Tibial nerve (tissue), 4 donors: Measurements from ENCODE around the gene KAT6B. TPM values are rescaled to one million over a fixed set of nuclear protein-coding genes. Genes with fewer than 3 reads are reported as not detected.

Source experiments
- DNase-seq, 2 donors: peaks; one replicate each; pipeline ENCODE4 v3.0.0-alpha.2; 2019; ENCODE audit warnings: low spot score in 2 of 2
- H3K27ac ChIP-seq, 4 donors: fragments of 200-600 bp; sonication (generic) in 3 of 4; one replicate each; pipeline ENCODE4 v1.5.1; 2017 to 2019; ENCODE audit warnings: mild to moderate bottlenecking in 1 of 4
- H3K27me3 ChIP-seq, 2 donors: fragments of 200-600 bp; sonication (generic) in 1 of 2; one replicate each; pipeline versions ENCODE4 v1.5.1 to v1.6.0; 2017 to 2019
- H3K36me3 ChIP-seq, 3 donors: fragments of 200-600 bp; sonication (generic); one replicate each; pipeline ENCODE4 v1.5.1; 2018 to 2019
- H3K4me1 ChIP-seq, 4 donors: fragments of 200-600 bp; sonication (generic) in 3 of 4; one replicate each; pipeline ENCODE4 v1.5.1; 2017 to 2019
- H3K4me3 ChIP-seq, 4 donors: fragments of 200-600 bp; sonication (generic) in 3 of 4; one replicate each; pipeline ENCODE4 v1.5.1; 2017 to 2019; ENCODE audit warnings: mild to moderate bottlenecking in 1 of 4, moderate library complexity in 1 of 4
- H3K9me3 ChIP-seq, 4 donors: fragments of 200-600 bp; sonication (generic) in 3 of 4; one replicate each; pipeline ENCODE4 v1.5.1; 2017 to 2019
- CTCF ChIP-seq, 5 experiments: fragments of 200-600 bp in 3 of 5; fragments of 450-650 bp in 2 of 5; sonication (generic) in 3 of 5; IDR thresholded peaks; one replicate each; pipeline ENCODE4 v1.5.1; 2016 to 2019; ENCODE audit warnings: antibody characterized with exemption in 5 of 5, mild to moderate bottlenecking in 3 of 5, moderate library complexity in 2 of 5
- EP300 ChIP-seq, 2 donors: sonication (generic); formaldehyde crosslinking; IDR thresholded peaks; one replicate each; pipeline ENCODE4 v1.6.1; 2017; ENCODE audit warnings: antibody characterized with exemption in 2 of 2, mild to moderate bottlenecking in 1 of 2
- POLR2A ChIP-seq, 2 donors: fragments of 450-650 bp; IDR thresholded peaks; one replicate each; pipeline ENCODE4 v1.6.1; 2017; ENCODE audit warnings: antibody characterized with exemption in 2 of 2, mild to moderate bottlenecking in 2 of 2, moderate library complexity in 2 of 2
- WGBS, 2 donors: methylation state at CpG; one replicate each; pipeline ENCODE4 v1.1.5; 2018; 5-methylcytosine and 5-hydroxymethylcytosine counted together
- total RNA-seq, 4 donors: library from RNA; depleted of rRNA; stranded (reverse); fragments of >200 nt; gene quantifications; one replicate each; pipeline ENCODE4 v1.1.0, GENCODE V29; 2016

KAT6B gene
- total RNA-seq, 4 donors from 2014 or later, result 42.3 to 59.7 (median 45.6) TPM

GRCh38 chr10:74877898-74878297 is 51.5 kb downstream of the KAT6B start:
- no peak overlapping the region for H3K4me3 ChIP-seq
- H3K27ac ChIP-seq, result no peak overlapping the region
- H3K9me3 ChIP-seq, result no peaks in the 10 kb centered on the region
- TF ChIP-seq CTCF (IDR thresholded peaks at IDR 0.05) (no peak), POLR2A (IDR thresholded peaks at IDR 0.05) (no peak), EP300 (IDR thresholded peaks at IDR 0.05) (no peak)
- H3K4me1 ChIP-seq, result peaks cover 0 to 52% (median 4%) of the 10 kb centered on the region in 4 donors
- no peaks in the 10 kb centered on the region for H3K27me3 ChIP-seq
- DNase-seq, result no peak
- H3K36me3 ChIP-seq, result no peaks in the 10 kb centered on the region

GRCh38 chr10:74880041-74880440 is 53.6 kb downstream of the KAT6B start:
- 97 to 98% methylated on average over 3 of the region's 3 CpGs for WGBS, 2 donors
- no peaks in the 10 kb centered on the region for H3K36me3 ChIP-seq
- DNase-seq, result no peak

GRCh38 chr10:74881253-74881884 is 55.0 kb downstream of the KAT6B start:
- no peaks in the 10 kb centered on the region for H3K9me3 ChIP-seq
- TF ChIP-seq CTCF (IDR thresholded peaks at IDR 0.05) (no peak), EP300 (IDR thresholded peaks at IDR 0.05) (no peak), POLR2A (IDR thresholded peaks at IDR 0.05) (no peak)
- no peak overlapping the region for H3K27ac ChIP-seq
- no peaks in the 10 kb centered on the region for H3K27me3 ChIP-seq
- no peak for DNase-seq
- H3K4me1 ChIP-seq, result peaks cover 0 to 37% (median 4%) of the 10 kb centered on the region in 4 donors
- 86 to 90% methylated on average over 7 of the region's 7 CpGs for WGBS, 2 donors
- H3K36me3 ChIP-seq, result no peaks in the 10 kb centered on the region
- no peak overlapping the region for H3K4me3 ChIP-seq

More at GRCh38 chr10:74880041-74880440, 53.6 kb downstream of the KAT6B start:
- Histone ChIP-seq H3K27ac (no peak overlapping the region), H3K4me1 (peaks cover 0 to 47% (median 4%) of the 10 kb centered on the region in 4 donors), H3K9me3 (no peaks in the 10 kb centered on the region), H3K27me3 (no peaks in the 10 kb centered on the region), H3K4me3 (no peak overlapping the region)
- TF ChIP-seq POLR2A (IDR thresholded peaks at IDR 0.05) (no peak), CTCF (IDR thresholded peaks at IDR 0.05) (no peak), EP300 (IDR thresholded peaks at IDR 0.05) (no peak)

- no peak overlapping the region for H3K27ac ChIP-seq
- H3K4me3 ChIP-seq, result no peak overlapping the region
- no peaks in the 10 kb centered on the region for H3K9me3 ChIP-seq
- no peak for TF ChIP-seq CTCF (IDR thresholded peaks at IDR 0.05)
- TF ChIP-seq POLR2A (IDR thresholded peaks at IDR 0.05), result no peak
- TF ChIP-seq EP300 (IDR thresholded peaks at IDR 0.05), result no peak
- H3K27me3 ChIP-seq, result no peaks in the 10 kb centered on the region
- 43 to 45% methylated on average over 1 of the region's 1 CpG for WGBS, 2 donors
- no peak for DNase-seq
- H3K4me1 ChIP-seq, result peaks cover 0 to 33% (median 4%) of the 10 kb centered on the region in 4 donors
- H3K36me3 ChIP-seq, result no peaks in the 10 kb centered on the region
Observed at GRCh38 chr10:74882427-74882826, 56.0 kb downstream of the KAT6B start.

- no peaks in the 10 kb centered on the region for H3K9me3 ChIP-seq
- no peak for TF ChIP-seq EP300 (IDR thresholded peaks at IDR 0.05)
- TF ChIP-seq CTCF (IDR thresholded peaks at IDR 0.05), result no peak
- TF ChIP-seq POLR2A (IDR thresholded peaks at IDR 0.05), result no peak
- no peak overlapping the region for H3K4me3 ChIP-seq
- H3K27me3 ChIP-seq, result no peaks in the 10 kb centered on the region
- H3K36me3 ChIP-seq, result no peaks in the 10 kb centered on the region
- peaks cover 0 to 33% (median 4%) of the 10 kb centered on the region in 4 donors for H3K4me1 ChIP-seq
- no peak for DNase-seq
- H3K27ac ChIP-seq, result no peak overlapping the region
- 66 to 67% methylated on average over 3 of the region's 3 CpGs for WGBS, 2 donors
Observed at GRCh38 chr10:74882831-74883230, 56.4 kb downstream of the KAT6B start.
